Mesothelial cell of epicardium (in vitro differentiated cells): Measurements from ENCODE around the gene HADH. TPM values are rescaled to one million over a fixed set of nuclear protein-coding genes. Genes with fewer than 3 reads are reported as not detected.
"Not testable (repeated sequence)": the region's sequence is repeated elsewhere in the genome, so short reads cannot be mapped to it uniquely, and the experiment has no call there.

Experiments
- DNase-seq, 2 experiments: peaks; one replicate each; pipeline ENCODE4 v3.0.0; 2021; ENCODE audit warnings: low spot score in 2 of 2; ENCODE audit not compliant: unreplicated experiment in 2 of 2
- H3K27ac Mint-ChIP-seq: 2 replicates; pipeline ENCODE4 v1.8.0; 2021; ENCODE audit warnings: mixed read lengths
- H3K27me3 Mint-ChIP-seq: 2 replicates; pipeline ENCODE4 v1.8.0; 2021; ENCODE audit warnings: low read depth, mixed read lengths
- H3K36me3 Mint-ChIP-seq: 2 replicates; pipeline ENCODE4 v1.8.0; 2021; ENCODE audit warnings: mixed read lengths
- H3K4me1 Mint-ChIP-seq: 2 replicates; pipeline ENCODE4 v1.8.0; 2021; ENCODE audit warnings: mixed read lengths
- H3K4me3 Mint-ChIP-seq: 2 replicates; pipeline ENCODE4 v1.8.0; 2021; ENCODE audit warnings: mild to moderate bottlenecking, moderate library complexity, mixed read lengths
- H3K9me3 Mint-ChIP-seq: 2 replicates; pipeline ENCODE4 v1.8.0; 2021; ENCODE audit warnings: mixed read lengths
- total RNA-seq: library from RNA; stranded (reverse); gene quantifications from 3 replicates; pipeline ENCODE4 v1.2.1, GENCODE V29; 2021
- TF ChIP-seq, protein P1 (sequence below): fragments of 200-600 bp; sonication (generic); IDR thresholded peaks from one replicate; pipeline ENCODE4 v1.5.0; 2021; ENCODE audit warnings: antibody characterized with exemption; ENCODE audit not compliant: unreplicated experiment

The HADH gene
- total RNA-seq, 1 donor from 2014 or later = 51.9 TPM

DNA sequence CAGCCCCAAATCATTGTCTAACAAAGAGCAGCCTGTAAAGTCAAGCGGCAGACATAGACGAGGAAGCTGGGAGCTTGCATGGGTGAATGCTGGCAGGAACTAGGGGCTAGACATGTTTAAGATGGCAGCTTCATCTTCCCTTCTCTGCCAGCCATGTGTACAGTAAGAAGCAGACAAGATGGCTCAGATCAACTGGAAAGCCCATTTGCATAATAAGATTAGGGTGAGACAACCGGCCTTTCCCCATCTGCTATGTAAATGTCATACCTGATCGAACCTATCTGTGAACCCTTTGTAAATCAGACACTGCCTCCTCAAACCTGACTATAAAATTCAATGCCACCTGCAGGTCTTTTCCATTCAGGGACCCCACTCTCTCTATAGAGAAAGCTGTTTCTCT is 22.8 kb upstream of the HADH start:
- H3K9me3 Mint-ChIP-seq = peaks cover 1% of the 10 kb centered on the region
- DNase-seq = no peak
- H3K4me1 Mint-ChIP-seq = no peaks in the 10 kb centered on the region
- TF ChIP-seq, protein P1, sequence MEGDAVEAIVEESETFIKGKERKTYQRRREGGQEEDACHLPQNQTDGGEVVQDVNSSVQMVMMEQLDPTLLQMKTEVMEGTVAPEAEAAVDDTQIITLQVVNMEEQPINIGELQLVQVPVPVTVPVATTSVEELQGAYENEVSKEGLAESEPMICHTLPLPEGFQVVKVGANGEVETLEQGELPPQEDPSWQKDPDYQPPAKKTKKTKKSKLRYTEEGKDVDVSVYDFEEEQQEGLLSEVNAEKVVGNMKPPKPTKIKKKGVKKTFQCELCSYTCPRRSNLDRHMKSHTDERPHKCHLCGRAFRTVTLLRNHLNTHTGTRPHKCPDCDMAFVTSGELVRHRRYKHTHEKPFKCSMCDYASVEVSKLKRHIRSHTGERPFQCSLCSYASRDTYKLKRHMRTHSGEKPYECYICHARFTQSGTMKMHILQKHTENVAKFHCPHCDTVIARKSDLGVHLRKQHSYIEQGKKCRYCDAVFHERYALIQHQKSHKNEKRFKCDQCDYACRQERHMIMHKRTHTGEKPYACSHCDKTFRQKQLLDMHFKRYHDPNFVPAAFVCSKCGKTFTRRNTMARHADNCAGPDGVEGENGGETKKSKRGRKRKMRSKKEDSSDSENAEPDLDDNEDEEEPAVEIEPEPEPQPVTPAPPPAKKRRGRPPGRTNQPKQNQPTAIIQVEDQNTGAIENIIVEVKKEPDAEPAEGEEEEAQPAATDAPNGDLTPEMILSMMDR = no peak
- no peak overlapping the region for H3K27ac Mint-ChIP-seq
- H3K27me3 Mint-ChIP-seq = peaks cover 6% of the 10 kb centered on the region
- H3K36me3 Mint-ChIP-seq = peaks cover under 1% of the 10 kb centered on the region
- H3K4me3 Mint-ChIP-seq = no peak overlapping the region

DNA sequence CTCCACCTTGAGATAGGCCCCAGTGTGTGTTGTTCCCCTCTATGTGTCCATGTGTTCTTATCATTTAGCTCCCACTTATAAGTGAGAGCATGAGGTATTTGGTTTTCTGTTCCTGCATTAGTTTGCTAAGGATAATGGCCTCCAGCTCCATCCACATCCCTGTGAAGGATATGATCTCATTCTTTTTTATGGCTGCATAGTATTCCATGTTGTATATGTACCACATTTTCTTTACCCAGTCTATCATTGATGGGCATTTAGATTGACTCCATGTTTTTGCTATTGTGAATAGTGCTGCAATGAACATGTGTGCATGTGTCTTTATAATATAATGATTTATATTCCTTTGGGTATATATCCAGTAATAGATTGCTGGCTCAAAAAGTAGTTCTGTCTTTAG is 22.2 kb upstream of the HADH start:
- not testable (repeated sequence) for H3K4me1 Mint-ChIP-seq, H3K4me3 Mint-ChIP-seq, DNase-seq, H3K9me3 Mint-ChIP-seq, H3K36me3 Mint-ChIP-seq, H3K27me3 Mint-ChIP-seq, H3K27ac Mint-ChIP-seq

DNA sequence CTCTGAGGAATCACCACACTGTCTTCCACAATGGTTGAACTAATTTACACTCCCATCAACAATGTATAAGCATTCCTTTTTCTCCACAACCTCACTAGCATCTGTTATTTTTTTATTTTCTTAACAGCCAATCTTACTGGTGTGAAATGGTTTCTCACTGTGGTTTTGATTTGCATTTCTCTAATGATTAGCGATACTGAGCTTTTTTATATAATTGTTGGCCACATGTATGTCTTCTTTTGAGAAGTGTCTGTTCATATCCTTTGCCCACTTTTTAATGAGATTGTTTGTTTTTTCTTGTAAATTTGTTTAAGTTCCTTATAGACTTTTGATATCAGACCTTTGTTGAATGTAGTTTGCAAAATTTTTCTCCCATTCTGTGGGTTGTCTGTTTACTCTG is 21.8 kb upstream of the HADH start:
- H3K36me3 Mint-ChIP-seq, DNase-seq, H3K4me3 Mint-ChIP-seq, H3K27me3 Mint-ChIP-seq, H3K27ac Mint-ChIP-seq, H3K4me1 Mint-ChIP-seq, H3K9me3 Mint-ChIP-seq: not testable (repeated sequence)

DNA sequence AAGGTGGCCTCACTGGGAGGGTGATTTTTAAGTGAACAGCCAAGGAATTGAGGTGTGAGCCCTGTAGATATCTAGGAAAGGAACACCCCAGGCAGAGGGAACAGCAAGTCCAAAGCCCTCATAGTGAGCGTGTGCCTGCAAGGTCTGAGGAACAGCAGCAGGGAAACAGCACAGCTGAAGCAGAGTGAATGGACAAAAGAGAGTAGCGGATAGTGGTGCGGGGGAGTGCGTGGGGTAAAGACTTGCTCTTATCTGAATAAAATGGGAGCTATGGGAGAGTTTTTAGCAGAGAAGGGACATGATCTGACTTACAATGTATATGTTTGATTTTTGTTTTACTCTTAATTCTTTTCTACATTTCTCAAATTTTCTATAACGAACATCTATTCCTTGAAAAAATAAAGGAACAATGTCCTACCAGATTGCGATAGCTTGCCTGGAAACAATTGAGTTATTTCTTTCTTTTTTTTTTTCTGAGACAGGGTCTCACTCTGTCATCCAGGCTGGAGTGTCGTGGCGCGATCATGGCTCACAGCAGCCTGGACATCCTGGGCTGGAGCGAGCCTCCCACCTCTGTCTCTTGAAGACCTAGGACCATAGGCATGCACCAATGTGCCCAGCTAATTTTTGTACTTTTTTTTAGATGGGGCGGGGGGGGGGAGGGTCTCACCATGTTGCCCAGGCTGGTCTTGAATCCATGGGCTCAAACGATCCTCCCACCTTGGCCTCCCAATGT is 19.5 kb upstream of the HADH start:
- DNase-seq = no peak
- H3K4me1 Mint-ChIP-seq = peaks cover 6% of the 10 kb centered on the region
- no peaks in the 10 kb centered on the region for H3K9me3 Mint-ChIP-seq
- peaks cover 6% of the 10 kb centered on the region for H3K27me3 Mint-ChIP-seq
- H3K27ac Mint-ChIP-seq = no peak overlapping the region
- H3K4me3 Mint-ChIP-seq = no peak overlapping the region
- H3K36me3 Mint-ChIP-seq = no peaks in the 10 kb centered on the region
- TF ChIP-seq, protein P1 = no peak

DNA sequence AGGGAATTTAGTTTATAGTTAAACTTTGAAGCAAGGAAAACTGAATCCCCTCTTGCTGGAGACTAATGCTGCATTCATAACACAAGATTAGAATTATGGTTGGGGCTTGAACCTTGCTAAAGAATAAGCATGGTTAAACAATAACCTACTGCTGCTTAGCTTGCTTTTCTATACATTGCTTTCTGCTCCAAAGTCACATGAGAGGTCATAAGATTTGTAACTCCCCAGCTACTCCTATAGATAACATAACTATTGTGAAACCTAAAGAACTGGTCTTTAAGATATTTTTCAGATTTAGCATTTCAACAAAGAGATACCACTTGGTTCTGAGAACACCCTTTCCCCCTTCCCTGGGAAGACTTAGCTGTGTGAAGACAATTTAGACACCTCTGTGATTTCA is 17.1 kb upstream of the HADH start:
- peaks cover 6% of the 10 kb centered on the region for H3K4me1 Mint-ChIP-seq
- H3K27ac Mint-ChIP-seq = no peak overlapping the region

DNA sequence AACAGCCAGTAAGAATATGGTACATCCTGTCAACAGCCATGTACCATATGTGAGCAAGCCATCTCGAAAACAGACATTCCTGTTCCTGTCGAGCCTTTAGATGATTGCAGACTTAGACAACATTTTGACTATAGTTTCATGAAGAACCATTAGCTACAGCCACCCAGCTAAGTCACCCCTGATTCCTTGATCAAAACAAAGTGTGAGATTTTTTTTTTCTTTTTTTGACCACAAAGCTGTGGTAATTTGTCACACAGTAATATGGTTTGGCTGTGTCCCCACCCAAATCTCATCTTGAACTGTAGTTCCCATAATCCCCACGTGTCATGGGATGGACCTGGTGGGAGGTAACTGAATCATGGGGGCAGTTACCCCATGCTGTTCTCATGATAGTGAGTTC is 15.2 kb upstream of the HADH start:
- no peak overlapping the region for H3K27ac Mint-ChIP-seq
- H3K4me1 Mint-ChIP-seq = peaks cover 6% of the 10 kb centered on the region
- no peaks in the 10 kb centered on the region for H3K27me3 Mint-ChIP-seq
- no peaks in the 10 kb centered on the region for H3K36me3 Mint-ChIP-seq
- H3K9me3 Mint-ChIP-seq = no peaks in the 10 kb centered on the region
- H3K4me3 Mint-ChIP-seq = no peak overlapping the region
- TF ChIP-seq, protein P1 = no peak
- no peak for DNase-seq

More for the DNA sequence above, 17.1 kb upstream of the HADH start:
- no peaks in the 10 kb centered on the region for H3K36me3 Mint-ChIP-seq
- H3K27me3 Mint-ChIP-seq = peaks cover 4% of the 10 kb centered on the region
- no peaks in the 10 kb centered on the region for H3K9me3 Mint-ChIP-seq
- TF ChIP-seq, protein P1 = no peak
- H3K4me3 Mint-ChIP-seq = no peak overlapping the region
- no peak for DNase-seq

- H3K4me3 Mint-ChIP-seq = no peak overlapping the region
- peaks cover 3% of the 10 kb centered on the region for H3K9me3 Mint-ChIP-seq
- peaks cover under 1% of the 10 kb centered on the region for H3K4me1 Mint-ChIP-seq
- TF ChIP-seq, protein P1 = no peak
- H3K27ac Mint-ChIP-seq = no peak overlapping the region
- no peaks in the 10 kb centered on the region for H3K36me3 Mint-ChIP-seq
- H3K27me3 Mint-ChIP-seq = no peaks in the 10 kb centered on the region
- no peak for DNase-seq
Observed at GRCh38 chr4:107977482-107977881, 12.2 kb upstream of the HADH start.
